Astrocyte (in vitro differentiated cells and primary cell): ENCODE measurements around the gene COMMD10.

Source experiments
- CTCF ChIP-seq: IDR thresholded peaks from 2 replicates; pipeline ENCODE4 v1.5.1; 2011; ENCODE audit warnings: low read depth, mild to moderate bottlenecking, inconsistent platforms, low read length, moderate library complexity; ENCODE audit not compliant: insufficient read depth
- EZH2 ChIP-seq: IDR thresholded peaks from 2 replicates; pipeline ENCODE4 v1.6.1; 2012; ENCODE audit warnings: mild to moderate bottlenecking, low read length, inconsistent platforms; ENCODE audit not compliant: insufficient read depth

- TF ChIP-seq CTCF, result no peak
- TF ChIP-seq EZH2, result no peak
Measured at GRCh38 chr5:116275282-116275681, 190.5 kb downstream of the COMMD10 start.
